Endothelial cell of umbilical vein (primary cell): Measurements from ENCODE around the gene RPA1. TPM values are rescaled to one million over a fixed set of nuclear protein-coding genes. Genes with fewer than 3 reads are reported as not detected.

ENCODE experiments used
- BruUV-seq: library from RNA; stranded (reverse); fragments of 400-500 nt; replicated peaks from 2 replicates; lab custom pipeline; 2021; lab: Mats Ljungman, UMichigan
- CTCF ChIA-PET: fragments of 300-600, 350-600 bp; sonication (Branson Sonifier 250); formaldehyde crosslinking; loops from one replicate; lab custom pipeline; 2021; ENCODE audit warnings: antibody characterized with exemption, inconsistent platforms; lab: Charles Lee
- POLR2A ChIA-PET: fragments of 300-600, 350-600 bp; sonication (Branson Sonifier 250); formaldehyde crosslinking; loops from one replicate; lab custom pipeline; 2021; ENCODE audit warnings: antibody characterized with exemption, inconsistent platforms; lab: Charles Lee
- DNase-seq: peaks from one replicate; pipeline ENCODE4 v3.0.0-alpha.2; 2011; ENCODE audit warnings: low read depth, low spot score
- FAIRE-seq: peaks from 2 replicates; lab custom pipeline; 2011; peaks lifted over from hg19 to GRCh38; lab: Jason Lieb, UNC
- H2AFZ ChIP-seq: 2 replicates; pipeline ENCODE4 v1.6.0; 2012; ENCODE audit warnings: low read depth, low read length, control low read depth, inconsistent platforms
- H3K27ac ChIP-seq: 2 replicates; pipeline ENCODE4 v1.5.1; 2011; ENCODE audit warnings: low read depth, mild to moderate bottlenecking, control low read depth, low read length, moderate library complexity; ENCODE audit not compliant: insufficient read depth
- H3K27me3 ChIP-seq, 2 experiments: 2 replicates each; pipeline versions ENCODE4 v1.6.0 to v1.6.1; 2011; ENCODE audit warnings: low read length in 2 of 2, mixed read lengths in 1 of 2; ENCODE audit not compliant: control insufficient read depth in 2 of 2, insufficient read depth in 2 of 2
- H3K36me3 ChIP-seq, 2 experiments: 2 replicates in 1 of 2; 3 replicates in 1 of 2; pipeline ENCODE4 v1.5.1; 2011; ENCODE audit warnings: low read length in 2 of 2, mild to moderate bottlenecking in 1 of 2, moderate library complexity in 1 of 2; ENCODE audit not compliant: control insufficient read depth in 2 of 2, insufficient read depth in 2 of 2; ENCODE audit errors: extremely low read depth in 1 of 2
- H3K4me1 ChIP-seq: 3 replicates; pipeline ENCODE4 v1.5.1; 2011; ENCODE audit warnings: mild to moderate bottlenecking, low read length; ENCODE audit not compliant: control insufficient read depth, insufficient read depth; ENCODE audit errors: extremely low read depth
- H3K4me2 ChIP-seq: 2 replicates; pipeline ENCODE4 v1.6.1; 2011; ENCODE audit warnings: low read length, control low read depth, mixed read lengths; ENCODE audit not compliant: insufficient read depth
- H3K4me3 ChIP-seq, 3 experiments: fragments of 200-600 bp in 1 of 3; sonication (generic), shearing (Covaris generic) in 1 of 3; replicated peaks in 1 of 3; 2 replicates each; pipeline ENCODE4 v1.5.1; 2011 to 2016; ENCODE audit warnings: control low read depth in 3 of 3, low read length in 3 of 3, mild to moderate bottlenecking in 2 of 3, inconsistent platforms in 1 of 3, low read depth in 1 of 3, moderate library complexity in 1 of 3; ENCODE audit not compliant: insufficient read depth in 1 of 3
- H3K79me2 ChIP-seq: 2 replicates; pipeline ENCODE4 v1.6.0; 2012; ENCODE audit warnings: low read length, inconsistent platforms; ENCODE audit not compliant: control insufficient read depth, insufficient read depth
- H3K9ac ChIP-seq: replicated peaks from 2 replicates; pipeline ENCODE3; 2011; ENCODE audit warnings: low read length, control low read depth; ENCODE audit not compliant: insufficient read depth; ENCODE audit errors: extremely low read depth
- H3K9me1 ChIP-seq: replicated peaks from 3 replicates; pipeline ENCODE4 v1.6.0; 2011; ENCODE audit warnings: mild to moderate bottlenecking, low read length; ENCODE audit not compliant: control insufficient read depth, insufficient read depth; ENCODE audit errors: extremely low read depth
- H3K9me3 ChIP-seq: replicated peaks from 2 replicates; pipeline ENCODE4 v1.5.1; 2012; ENCODE audit warnings: low read length, inconsistent platforms; ENCODE audit not compliant: control insufficient read depth, insufficient read depth
- H4K20me1 ChIP-seq: replicated peaks from 2 replicates; pipeline ENCODE3; 2011; ENCODE audit warnings: mild to moderate bottlenecking, low read length; ENCODE audit not compliant: control insufficient read depth, insufficient read depth; ENCODE audit errors: extremely low read depth
- CTCF ChIP-seq, 2 donors: IDR thresholded peaks; 1 replicate in 1 of 2; 2 replicates in 1 of 2; pipeline ENCODE4 v1.5.1; 2011; ENCODE audit warnings: low read length in 2 of 2, mild to moderate bottlenecking in 2 of 2, moderate library complexity in 2 of 2, control low read depth in 1 of 2, inconsistent platforms in 1 of 2, low read depth in 1 of 2; ENCODE audit not compliant: insufficient read depth in 1 of 2; ENCODE audit errors: extremely low read depth in 1 of 2
- EZH2 ChIP-seq: IDR thresholded peaks from 2 replicates; pipeline ENCODE4 v1.6.1; 2012; ENCODE audit warnings: borderline replicate concordance, low read depth, mild to moderate bottlenecking, moderate library complexity, low read length, inconsistent platforms; ENCODE audit not compliant: severe bottlenecking
- FOS ChIP-seq: IDR thresholded peaks from 2 replicates; pipeline ENCODE4 v1.6.1; 2011; ENCODE audit warnings: mild to moderate bottlenecking, low read length, moderate library complexity, borderline replicate concordance; ENCODE audit not compliant: insufficient read depth
- GATA2 ChIP-seq: IDR thresholded peaks from 2 replicates; pipeline ENCODE4 v1.7.0; 2011; ENCODE audit warnings: low read depth, mild to moderate bottlenecking, moderate library complexity, mixed read lengths, low read length; ENCODE audit not compliant: insufficient read length, insufficient read depth
- JUN ChIP-seq: IDR thresholded peaks from 2 replicates; pipeline ENCODE4 v1.6.1; 2011; ENCODE audit warnings: borderline replicate concordance, low read depth; ENCODE audit not compliant: insufficient read length, insufficient read depth
- MYC ChIP-seq: IDR thresholded peaks from one replicate; pipeline ENCODE4 v1.6.1; 2011; ENCODE audit warnings: mild to moderate bottlenecking, low read depth, low read length
- POLR2A ChIP-seq: IDR thresholded peaks from 2 replicates; pipeline ENCODE4 v1.6.1; 2012; ENCODE audit warnings: low read depth, mild to moderate bottlenecking, control low read depth, low read length
- POLR2AphosphoS5 ChIP-seq: IDR thresholded peaks from 2 replicates; pipeline ENCODE4 v1.6.1; 2012; ENCODE audit warnings: low read depth, mild to moderate bottlenecking, control low read depth, low read length, moderate library complexity; ENCODE audit not compliant: insufficient read depth
- dilution Hi-C: fragments of 300-500 bp; cut with MboI; formaldehyde crosslinking; loops from one replicate; pipeline ENCODE4 v1.15.0; 2019; ENCODE audit warnings: low sequenced_read_pairs; ENCODE audit not compliant: extremely low pct_ligation_motif_present
- intact Hi-C: fragments of 100-400 bp; cut with micrococcal nuclease; formaldehyde crosslinking; loops from one replicate; pipeline ENCODE4 v1.10.0; 2022
- polyA plus RNA-seq, 4 experiments: library from polyadenylated mRNA; depleted of rRNA in 3 of 4; stranded (reverse) in 3 of 4; unstranded in 1 of 4; fragments of >200 nt; gene quantifications; 2 replicates each; pipeline versions ENCODE4 v1.2.1 to v1.2.3, GENCODE V29; 2011 to 2012; ENCODE audit warnings: missing spikeins in 1 of 4
- total RNA-seq: library from RNA; stranded (reverse); gene quantifications from 2 replicates; pipeline ENCODE4 v1.2.3, GENCODE V29; 2021
- TF ChIP-seq, protein P1 (sequence below): IDR thresholded peaks from 2 replicates; pipeline ENCODE4 v1.6.1; 2011; ENCODE audit not compliant: insufficient read depth, insufficient read length

Gene RPA1
- total and polyA plus RNA-seq, 2 donors (not counting 3 experiments of a cell fraction or from before 2014, with no cell fraction given) = 50.5 to 123 TPM

DNA sequence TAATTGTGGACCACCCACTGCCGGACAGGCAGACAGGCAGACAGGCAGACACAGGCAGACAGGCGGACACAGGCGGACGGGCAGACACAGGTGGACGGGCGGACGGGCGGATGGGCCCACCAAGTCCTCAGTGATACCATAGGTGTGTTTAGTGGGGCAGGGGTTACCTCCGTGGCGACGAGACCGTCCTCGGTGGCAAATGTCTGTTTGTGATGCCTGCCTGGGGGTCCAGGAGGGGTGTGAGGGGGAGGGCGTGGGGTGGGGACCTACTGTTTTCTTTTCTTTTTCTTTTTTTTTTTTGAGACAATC, 118.7 kb downstream of the RPA1 start:
- CTCF ChIA-PET = no interaction called here
- BruUV-seq = no TSS peak

More for the DNA sequence above, 118.7 kb downstream of the RPA1 start:
- Histone ChIP-seq H4K20me1 (no peaks in the 10 kb centered on the region), H3K27ac (no peak overlapping the region), H3K27me3 (peaks cover 0 to 1% of the 10 kb centered on the region in 2 experiments), H3K9me3 (no peaks in the 10 kb centered on the region), H3K4me2 (no peak overlapping the region), H3K79me2 (no peaks in the 10 kb centered on the region), H3K9me1 (no peaks in the 10 kb centered on the region), H3K36me3 (no peaks in the 10 kb centered on the region), H3K9ac (no peak overlapping the region), H3K4me1 (no peaks in the 10 kb centered on the region), H3K4me3 (no peak overlapping the region), H2AFZ (no peak overlapping the region)
- TF ChIP-seq POLR2A (no peak), EZH2 (no peak), GATA2 (no peak), POLR2AphosphoS5 (no peak), JUN (no peak), MYC (no peak), FOS (no peak), CTCF (IDR thresholded peaks at IDR 0.05; ENCODE audit: extremely low read depth in 1 of 2, insufficient read depth in 1 of 2, low read depth in 1 of 2, low read length in 2 of 2) (no peak)
- TF ChIP-seq, protein P1, sequence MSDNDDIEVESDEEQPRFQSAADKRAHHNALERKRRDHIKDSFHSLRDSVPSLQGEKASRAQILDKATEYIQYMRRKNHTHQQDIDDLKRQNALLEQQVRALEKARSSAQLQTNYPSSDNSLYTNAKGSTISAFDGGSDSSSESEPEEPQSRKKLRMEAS = no peak
- DNase-seq (no peak), FAIRE-seq (no peak)
- POLR2A ChIA-PET = no interaction called here
- intact Hi-C loops (no loop called here), dilution Hi-C loops (no loop called here)

Other genes with a start within 250 kb of the RPA1 start
- gene SLC43A2, start 201.2 kb upstream of the RPA1 start, total RNA-seq = 41.7 and 54.6 TPM in 2 replicates
- gene SLC43A2, start 201.2 kb upstream of the RPA1 start, polyA plus RNA-seq = 50.9 and 52.0 TPM in 2 replicates
- gene SCARF1, start 184.3 kb upstream of the RPA1 start, total RNA-seq = 91.5 and 93.7 TPM in 2 replicates
- gene SCARF1, start 184.3 kb upstream of the RPA1 start, polyA plus RNA-seq = 52.8 and 57.8 TPM in 2 replicates
- gene RILP, start 180.1 kb upstream of the RPA1 start, total RNA-seq = 8.9 and 9.4 TPM in 2 replicates
- 9.3 and 10.0 TPM in 2 replicates for gene RILP, start 180.1 kb upstream of the RPA1 start, polyA plus RNA-seq
- gene PRPF8, start 145.1 kb upstream of the RPA1 start, total RNA-seq = 282 and 301 TPM in 2 replicates
- gene PRPF8, start 145.1 kb upstream of the RPA1 start, polyA plus RNA-seq = 215 and 230 TPM in 2 replicates
- gene TLCD2, start 119.6 kb upstream of the RPA1 start, total RNA-seq = 1.7 and 2.1 TPM in 2 replicates
- 0.72 TPM in 2 replicates for gene TLCD2, start 119.6 kb upstream of the RPA1 start, polyA plus RNA-seq
- gene WDR81, start 105.3 kb upstream of the RPA1 start, total RNA-seq = 16.5 and 17.3 TPM in 2 replicates
- 10.4 and 12.1 TPM in 2 replicates for gene WDR81, start 105.3 kb upstream of the RPA1 start, polyA plus RNA-seq
- gene SERPINF2, start 87.1 kb upstream of the RPA1 start, total RNA-seq = 0.30 TPM in 1 of 2 replicates, not detected in the other
- gene SERPINF2, start 87.1 kb upstream of the RPA1 start, polyA plus RNA-seq = 0.03 and 0.14 TPM in 2 replicates
- not detected in 2 replicates for gene SERPINF1, start 67.9 kb upstream of the RPA1 start, total RNA-seq
- gene SERPINF1, start 67.9 kb upstream of the RPA1 start, polyA plus RNA-seq = not detected in 2 replicates
- gene SMYD4, start 103 bp upstream of the RPA1 start, total RNA-seq = 11.5 and 14.6 TPM in 2 replicates
- 5.3 and 6.0 TPM in 2 replicates for gene SMYD4, start 103 bp upstream of the RPA1 start, polyA plus RNA-seq
- not detected in 2 replicates for gene RTN4RL1, start 195.3 kb downstream of the RPA1 start, total RNA-seq
- gene RTN4RL1, start 195.3 kb downstream of the RPA1 start, polyA plus RNA-seq = 0.03 and 0.04 TPM in 2 replicates
- gene DPH1, start 200.1 kb downstream of the RPA1 start, total RNA-seq = 37.8 and 38.5 TPM in 2 replicates
- 45.6 and 50.4 TPM in 2 replicates for gene DPH1, start 200.1 kb downstream of the RPA1 start, polyA plus RNA-seq
- gene OVCA2, start 212.0 kb downstream of the RPA1 start, total RNA-seq = 40.9 and 41.3 TPM in 2 replicates
- 84.2 and 102 TPM in 2 replicates for gene OVCA2, start 212.0 kb downstream of the RPA1 start, polyA plus RNA-seq
- gene HIC1, start 225.1 kb downstream of the RPA1 start, total RNA-seq = 25.8 and 35.5 TPM in 2 replicates
- 18.2 and 20.2 TPM in 2 replicates for gene HIC1, start 225.1 kb downstream of the RPA1 start, polyA plus RNA-seq